GM13977 (cell line): ENCODE results near the gene GNMT.

Experiments
- DNase-seq: peaks from one replicate; pipeline ENCODE4 v3.0.0; 2012; ENCODE audit warnings: low spot score
- in situ Hi-C: fragments of 300-500 bp; cut with MboI; formaldehyde crosslinking; loops from one replicate; pipeline ENCODE4 v1.12.0; 2022; ENCODE audit warnings: low sequenced_read_pairs, low pct_unique_long_range_greater_than_20kb, mixed read lengths, inconsistent platforms; ENCODE audit not compliant: unreplicated experiment
- TF ChIP-seq, protein P1 (sequence below): IDR thresholded peaks from 2 replicates; pipeline ENCODE4 v1.5.1; 2012; ENCODE audit warnings: mild to moderate bottlenecking, control low read depth; ENCODE audit not compliant: insufficient read depth; ENCODE audit errors: extremely low read depth, missing control alignments

Gene GNMT

DNA sequence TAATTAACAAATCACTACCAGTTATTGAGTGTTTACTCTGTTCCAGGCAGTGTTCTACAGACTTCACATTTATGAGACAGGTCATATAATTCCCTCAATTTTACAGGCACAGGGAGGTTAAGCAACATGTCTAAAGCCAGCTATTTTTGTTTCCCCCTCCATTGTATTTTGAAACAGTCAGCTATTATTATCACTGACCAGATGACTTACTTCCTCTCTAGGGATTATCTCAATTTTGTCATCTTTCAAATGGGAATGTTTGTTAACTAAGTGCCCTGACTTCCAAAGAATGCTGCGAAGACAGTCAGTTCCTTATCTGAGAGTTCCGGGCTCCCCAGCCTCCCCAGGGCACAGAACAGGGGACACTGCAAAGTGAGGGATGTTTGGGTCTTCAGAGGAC lies 36.9 kb upstream of the GNMT start:
- in situ Hi-C loops, result no loop called here
- no peak for DNase-seq
- TF ChIP-seq, protein P1, sequence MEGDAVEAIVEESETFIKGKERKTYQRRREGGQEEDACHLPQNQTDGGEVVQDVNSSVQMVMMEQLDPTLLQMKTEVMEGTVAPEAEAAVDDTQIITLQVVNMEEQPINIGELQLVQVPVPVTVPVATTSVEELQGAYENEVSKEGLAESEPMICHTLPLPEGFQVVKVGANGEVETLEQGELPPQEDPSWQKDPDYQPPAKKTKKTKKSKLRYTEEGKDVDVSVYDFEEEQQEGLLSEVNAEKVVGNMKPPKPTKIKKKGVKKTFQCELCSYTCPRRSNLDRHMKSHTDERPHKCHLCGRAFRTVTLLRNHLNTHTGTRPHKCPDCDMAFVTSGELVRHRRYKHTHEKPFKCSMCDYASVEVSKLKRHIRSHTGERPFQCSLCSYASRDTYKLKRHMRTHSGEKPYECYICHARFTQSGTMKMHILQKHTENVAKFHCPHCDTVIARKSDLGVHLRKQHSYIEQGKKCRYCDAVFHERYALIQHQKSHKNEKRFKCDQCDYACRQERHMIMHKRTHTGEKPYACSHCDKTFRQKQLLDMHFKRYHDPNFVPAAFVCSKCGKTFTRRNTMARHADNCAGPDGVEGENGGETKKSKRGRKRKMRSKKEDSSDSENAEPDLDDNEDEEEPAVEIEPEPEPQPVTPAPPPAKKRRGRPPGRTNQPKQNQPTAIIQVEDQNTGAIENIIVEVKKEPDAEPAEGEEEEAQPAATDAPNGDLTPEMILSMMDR, result no peak

DNA sequence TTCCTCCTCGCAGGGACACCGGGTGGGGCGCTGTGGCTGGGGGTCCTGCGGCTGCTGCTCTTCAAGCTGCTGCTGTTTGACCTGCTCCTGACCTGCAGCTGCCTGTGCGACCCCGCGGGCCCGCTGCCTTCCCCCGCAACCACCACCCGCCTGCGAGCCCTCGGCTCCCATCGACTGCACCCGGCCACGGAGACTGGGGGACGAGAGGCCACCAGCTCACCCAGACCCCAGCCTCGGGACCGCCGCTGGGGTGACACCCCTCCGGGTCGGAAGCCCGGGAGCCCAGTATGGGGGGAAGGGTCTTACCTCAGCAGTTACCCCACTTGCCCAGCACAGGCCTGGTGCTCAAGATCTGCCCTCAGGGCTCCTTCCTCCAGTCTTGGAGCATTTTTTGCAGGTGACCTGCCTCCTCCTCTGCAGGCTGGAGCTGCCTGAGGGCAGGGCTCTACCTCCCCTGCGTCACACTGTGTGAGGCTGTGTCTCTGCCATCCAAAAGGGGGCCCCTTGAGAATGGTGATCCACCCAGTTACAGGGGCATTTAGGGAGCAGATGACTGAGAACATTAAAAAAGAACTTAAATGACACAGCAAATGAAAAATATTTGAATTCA lies 35.2 kb upstream of the GNMT start:
- in situ Hi-C loops, result no loop called here
- TF ChIP-seq, protein P1, result no peak
- no peak for DNase-seq

DNA sequence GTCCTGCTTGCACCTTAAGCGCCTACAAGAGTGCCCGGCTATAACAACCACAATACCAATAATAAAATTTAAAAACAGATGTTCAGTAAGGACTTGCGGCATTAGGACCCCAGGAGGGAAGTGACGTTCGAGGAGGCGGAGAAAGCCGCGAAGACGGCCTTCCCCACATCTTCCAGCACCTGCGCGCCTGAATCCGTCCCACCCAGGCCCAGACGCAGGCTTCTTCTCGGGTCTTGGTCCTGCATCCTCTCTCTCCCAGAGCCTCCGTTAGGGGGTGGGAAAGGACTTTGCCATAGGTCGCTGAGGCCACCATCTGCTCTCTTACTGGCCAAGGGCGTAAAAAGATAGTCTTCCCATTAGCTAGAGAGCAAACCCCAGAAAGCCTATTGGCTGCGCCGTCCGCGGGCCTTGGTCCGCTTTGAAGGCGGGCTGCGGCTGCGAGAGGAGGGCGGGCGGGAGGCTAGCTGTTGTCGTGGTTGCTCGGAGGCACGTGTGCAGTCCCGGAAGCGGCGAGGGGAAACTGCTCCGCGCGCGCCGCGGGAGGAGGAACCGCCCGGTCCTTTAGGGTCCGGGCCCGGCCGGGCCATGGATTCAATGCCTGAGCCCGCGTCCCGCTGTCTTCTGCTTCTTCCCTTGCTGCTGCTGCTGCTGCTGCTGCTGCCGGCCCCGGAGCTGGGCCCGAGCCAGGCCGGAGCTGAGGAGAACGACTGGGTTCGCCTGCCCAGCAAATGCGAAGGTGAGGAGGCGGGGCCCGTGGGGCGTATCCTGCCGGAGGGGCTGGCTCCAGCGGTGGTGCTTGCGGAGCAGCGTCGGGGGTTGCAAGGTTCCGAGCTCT lies 31.4 kb upstream of the GNMT start, which contains the start of gene CNPY3:
Gene CNPY3 (plus strand): TSS at position 495 of the 835 bp plus-strand sequence. CDS start 91 bp downstream, at position 586.
- DNase-seq, result peak; percentile 92
- in situ Hi-C loops, result no loop called here
- TF ChIP-seq, protein P1, result no peak

DNA sequence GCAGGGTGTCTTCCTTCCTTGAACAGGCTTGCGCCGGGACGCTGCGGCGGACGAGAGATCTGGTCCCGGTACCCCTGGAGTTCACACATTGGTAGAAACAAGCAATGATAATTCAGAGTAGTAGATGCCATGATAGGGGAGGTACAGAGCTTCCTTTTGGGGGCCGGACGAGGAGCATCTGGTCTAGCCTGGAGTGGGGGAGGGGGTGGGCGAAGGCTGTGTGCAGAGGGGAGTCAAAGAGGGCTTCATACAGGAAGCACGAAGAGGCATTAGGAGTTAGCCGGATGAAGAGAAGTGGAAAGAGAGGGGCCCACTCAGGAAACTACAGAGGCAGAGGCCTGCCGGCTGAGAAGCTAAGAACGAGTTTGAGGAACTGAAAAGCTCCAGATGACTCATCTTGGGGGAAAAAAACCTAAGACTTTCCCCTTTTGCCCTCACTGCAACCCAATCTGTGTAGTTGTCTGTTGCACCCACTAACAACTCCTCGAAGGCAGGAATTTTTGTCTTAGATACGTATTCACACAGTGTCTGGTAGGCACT lies 30.7 kb upstream of the GNMT start:
- TF ChIP-seq, protein P1, result no peak
- peak; percentile 84 for DNase-seq
- in situ Hi-C loops, result no loop called here

DNA sequence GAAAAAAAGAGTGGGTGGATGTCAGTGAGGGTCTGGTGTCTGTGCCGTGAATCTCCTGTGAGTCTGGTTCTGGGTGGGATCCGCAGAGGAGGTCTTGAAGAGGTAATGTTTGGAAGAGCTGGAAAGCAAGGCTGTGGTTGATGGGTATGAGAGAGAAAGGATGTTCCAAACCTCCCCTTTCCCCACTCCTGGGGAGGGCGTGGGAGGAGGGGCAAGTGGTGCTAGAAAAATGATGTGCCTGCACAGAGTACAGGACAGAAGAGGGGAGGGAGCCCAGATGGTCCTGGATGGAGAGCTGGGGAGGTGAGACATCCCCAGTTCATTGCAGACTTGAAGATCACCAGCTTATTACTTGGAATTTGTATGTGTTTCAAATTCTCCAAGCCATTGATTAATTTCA lies 28.1 kb upstream of the GNMT start:
- in situ Hi-C loops, result no loop called here
- no peak for DNase-seq
- TF ChIP-seq, protein P1, result no peak

GRCh38 chr6:42933205-42933604 lies 27.3 kb upstream of the GNMT start:
- TF ChIP-seq, protein P1, result no peak
- in situ Hi-C loops, result no loop called here
- no peak for DNase-seq
